GM12892 (cell line): ENCODE data around the gene MYPOP.
"Not testable (repeated sequence)": the region's sequence is repeated elsewhere in the genome, so short reads cannot be mapped to it uniquely, and the experiment has no call there.

Experiments used
- POLR2A ChIP-seq: IDR thresholded peaks from 2 replicates; pipeline ENCODE4 v1.6.1; 2011; ENCODE audit warnings: low read depth, low read length, control low read depth
- POLR2AphosphoS5 ChIP-seq: IDR thresholded peaks from 2 replicates; pipeline ENCODE4 v1.6.1; 2011; ENCODE audit warnings: low read depth, low read length, control low read depth
- TAF1 ChIP-seq: IDR thresholded peaks from 2 replicates; pipeline ENCODE4 v1.6.1; 2011; ENCODE audit warnings: low read depth, mild to moderate bottlenecking, control low read depth, low read length, borderline replicate concordance

DNA sequence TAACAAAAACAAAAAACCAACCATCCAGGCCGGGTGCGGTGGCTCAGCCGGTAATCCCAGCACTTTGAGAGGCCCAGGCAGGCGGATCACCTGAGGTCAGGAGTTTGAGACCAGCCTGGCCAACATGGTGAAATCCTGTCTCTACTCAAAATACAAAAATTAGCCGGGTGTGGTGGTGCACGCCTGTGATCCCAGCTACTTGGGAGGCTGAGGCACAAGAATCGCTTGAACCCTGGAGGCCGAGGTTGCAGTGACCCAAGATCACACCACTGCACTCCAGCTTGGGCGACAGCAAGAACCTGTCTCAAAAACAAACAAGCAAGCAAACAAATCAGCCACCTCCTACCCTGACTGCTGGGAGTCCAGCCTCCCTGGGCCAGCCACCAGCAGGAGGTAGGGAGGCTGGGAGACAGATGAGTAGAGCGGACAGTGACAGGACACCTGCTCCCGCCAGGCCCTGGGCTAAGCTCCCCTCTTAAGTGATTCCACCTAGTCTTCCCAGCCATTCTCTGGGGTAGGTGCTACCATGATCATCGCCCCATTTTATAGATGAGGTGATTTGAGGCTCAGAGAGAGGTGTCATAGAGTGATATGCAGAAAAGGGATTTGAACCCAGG, 6.3 kb downstream of the MYPOP start:
- not testable (repeated sequence) for TF ChIP-seq POLR2AphosphoS5, POLR2A, TAF1
